Muscle of leg (tissue), 11 donors: ENCODE data around the gene PRG2. TPM values are rescaled to one million over a fixed set of nuclear protein-coding genes. Genes with fewer than 3 reads are reported as not detected.
A peak's percentile ranks its signal among the peaks of the same experiment; 100 is the strongest.

Experiments used
- DNase-seq: peaks from one replicate; pipeline ENCODE4 v3.0.0; 2013
- H3K27ac ChIP-seq: one replicate; pipeline ENCODE4 v1.5.1; 2013; ENCODE audit warnings: mild to moderate bottlenecking, low read length, control low read depth
- H3K27me3 ChIP-seq: one replicate; pipeline ENCODE4 v1.6.1; 2013; ENCODE audit warnings: low read length; ENCODE audit not compliant: control insufficient read depth, insufficient read depth
- H3K36me3 ChIP-seq: one replicate; pipeline ENCODE4 v1.6.1; 2013; ENCODE audit warnings: low read length; ENCODE audit not compliant: control insufficient read depth, insufficient read depth
- H3K4me1 ChIP-seq: one replicate; pipeline ENCODE4 v1.6.1; 2013; ENCODE audit warnings: low read length; ENCODE audit not compliant: control insufficient read depth, insufficient read depth
- H3K4me3 ChIP-seq: one replicate; pipeline ENCODE4 v1.5.1; 2013; ENCODE audit warnings: low read length, control low read depth
- H3K9me3 ChIP-seq: replicated peaks from 2 replicates; pipeline ENCODE4 v1.6.1; 2013; ENCODE audit warnings: low read depth, low read length; ENCODE audit not compliant: control insufficient read depth
- WGBS: methylation state at CpG from one replicate; pipeline ENCODE4 v1.1.5; 2013; ENCODE audit warnings: missing lambda C conversion rate; ENCODE audit not compliant: insufficient coverage; 5-methylcytosine and 5-hydroxymethylcytosine counted together
- polyA plus RNA-seq, 8 donors: library from polyadenylated mRNA; unstranded; fragments of 120-200 nt; gene quantifications; one replicate each; pipeline versions ENCODE4 v1.2.1 to v1.2.3, GENCODE V29; 2013; ENCODE audit warnings: inconsistent platforms in 1 of 8, low replicate concordance in 1 of 8; ENCODE audit not compliant: insufficient read length in 8 of 8, insufficient read depth in 1 of 8
- total RNA-seq: library from RNA; stranded (reverse); fragments of 120-200 nt; gene quantifications from one replicate; pipeline ENCODE4 v1.2.4, GENCODE V29; 2013

PRG2 gene
- total and polyA plus RNA-seq, 9 donors: 0.35 to 3.8 (median 1.0) TPM

- Histone ChIP-seq H3K27ac (no peak overlapping the region), H3K4me1 (peaks cover 5% of the 10 kb centered on the region), H3K4me3 (no peak overlapping the region), H3K36me3 (no peaks in the 10 kb centered on the region), H3K27me3 (peaks cover 4% of the 10 kb centered on the region), H3K9me3 (no peaks in the 10 kb centered on the region)
- WGBS: 80% methylated on average over 1 of the region's 5 CpGs
- DNase-seq: no peak
Observed at GRCh38 chr11:57386178-57386940, 4.1 kb downstream of the PRG2 start.

- Histone ChIP-seq H3K9me3 (no peaks in the 10 kb centered on the region), H3K27me3 (peaks cover 4% of the 10 kb centered on the region), H3K36me3 (no peaks in the 10 kb centered on the region), H3K4me1 (no peaks in the 10 kb centered on the region), H3K4me3 (no peak within 1 kb of the TSS), H3K27ac (no peak within 1 kb of the TSS)
- 74% methylated on average over 2 of the region's 2 CpGs for WGBS
- no peak for DNase-seq
Observed at GRCh38 chr11:57380975-57381374, 9.5 kb downstream of the PRG2 start, which contains the start of gene PRG3. TSS of gene PRG3 (minus strand) at chr11:57381150. CDS start at chr11:57380708, 442 bp downstream.

DNA sequence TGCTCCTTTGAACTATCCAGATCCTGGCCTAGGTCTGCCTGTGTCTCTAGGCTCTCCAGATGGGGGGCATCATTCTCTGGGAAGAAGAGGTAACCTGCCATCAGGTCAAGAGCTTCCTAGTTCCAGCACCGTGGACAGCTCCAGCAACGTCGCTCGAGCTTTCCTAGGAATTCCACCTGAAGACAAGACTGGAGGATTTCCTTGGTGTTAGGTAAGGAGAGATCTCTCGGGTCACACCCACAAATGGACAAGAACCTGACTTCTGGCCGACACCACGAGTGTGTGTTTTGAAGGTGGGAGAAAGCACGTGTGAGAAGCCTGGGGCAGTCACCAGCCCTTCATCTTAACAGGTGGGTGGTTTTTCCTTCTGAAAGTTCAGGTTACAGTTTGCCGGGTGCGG lies 10.7 kb downstream of the PRG2 start:
- H3K27me3 ChIP-seq: peaks cover 4% of the 10 kb centered on the region
- H3K27ac ChIP-seq: no peak overlapping the region
- 0% methylated on average over 1 of the region's 10 CpGs for WGBS
- no peak overlapping the region for H3K4me3 ChIP-seq
- H3K4me1 ChIP-seq: no peaks in the 10 kb centered on the region
- no peaks in the 10 kb centered on the region for H3K9me3 ChIP-seq
- H3K36me3 ChIP-seq: no peaks in the 10 kb centered on the region
- no peak for DNase-seq

DNA sequence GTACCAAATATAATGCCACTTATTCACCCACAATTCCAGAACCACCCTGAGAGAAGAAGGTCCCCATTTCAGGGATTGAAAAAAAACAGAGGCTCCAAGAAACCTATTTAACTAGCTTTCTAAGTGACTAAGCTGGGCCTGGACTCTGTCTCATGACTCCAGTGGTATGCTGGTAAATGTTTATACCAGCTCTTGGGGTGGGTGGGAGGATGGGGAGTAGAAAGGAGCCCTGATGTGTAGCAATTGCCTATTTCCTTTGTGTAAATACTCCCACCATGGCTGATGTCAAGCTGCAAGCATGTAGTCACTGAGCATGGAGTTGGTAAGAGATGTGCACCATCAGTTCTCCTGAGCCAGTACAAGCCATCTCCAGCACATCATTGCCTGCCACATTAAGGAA lies 12.3 kb downstream of the PRG2 start:
- DNase-seq: no peak
- Histone ChIP-seq H3K27ac (no peak overlapping the region), H3K4me1 (no peaks in the 10 kb centered on the region), H3K27me3 (peaks cover 4% of the 10 kb centered on the region), H3K36me3 (no peaks in the 10 kb centered on the region), H3K4me3 (no peak overlapping the region), H3K9me3 (no peaks in the 10 kb centered on the region)

GRCh38 chr11:57377107-57377506 lies 13.3 kb downstream of the PRG2 start:
- no peak for DNase-seq
- Histone ChIP-seq H3K27me3 (peaks cover 4% of the 10 kb centered on the region), H3K9me3 (no peaks in the 10 kb centered on the region), H3K4me1 (no peaks in the 10 kb centered on the region), H3K4me3 (no peak overlapping the region), H3K36me3 (no peaks in the 10 kb centered on the region), H3K27ac (no peak overlapping the region)
- WGBS: 54% methylated on average over 5 of the region's 5 CpGs

GRCh38 chr11:57376095-57377090 lies 14.1 kb downstream of the PRG2 start:
- H3K4me1 ChIP-seq: no peaks in the 10 kb centered on the region
- no peaks in the 10 kb centered on the region for H3K9me3 ChIP-seq
- no peaks in the 10 kb centered on the region for H3K36me3 ChIP-seq
- H3K27ac ChIP-seq: no peak overlapping the region
- H3K27me3 ChIP-seq: peaks cover 7% of the 10 kb centered on the region
- H3K4me3 ChIP-seq: no peak overlapping the region
- DNase-seq: peak; percentile 25
- WGBS: 33% methylated on average over 23 of the region's 26 CpGs

- 60% methylated on average over 1 of the region's 2 CpGs for WGBS
- DNase-seq: no peak
- no peak overlapping the region for H3K4me3 ChIP-seq
- H3K36me3 ChIP-seq: no peaks in the 10 kb centered on the region
- H3K27me3 ChIP-seq: peaks cover 7% of the 10 kb centered on the region
- no peaks in the 10 kb centered on the region for H3K9me3 ChIP-seq
- no peak overlapping the region for H3K27ac ChIP-seq
- no peaks in the 10 kb centered on the region for H3K4me1 ChIP-seq
Observed at GRCh38 chr11:57375490-57375889, 15.0 kb downstream of the PRG2 start.

DNA sequence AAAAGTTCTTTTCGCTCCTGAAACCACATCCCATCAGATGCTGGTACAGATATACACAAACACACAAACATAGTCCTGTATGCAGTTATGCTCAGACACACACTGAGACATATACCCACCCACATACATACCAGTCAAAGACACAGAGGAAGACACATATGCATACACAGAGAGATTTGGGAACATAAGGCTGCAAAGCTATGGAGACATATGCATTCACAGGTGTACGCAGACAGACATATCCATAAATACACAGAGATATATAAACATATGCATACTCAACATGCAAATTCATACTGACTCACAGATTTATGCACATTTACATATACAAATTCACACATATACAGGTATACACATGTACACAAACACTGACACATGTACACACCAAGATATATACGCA lies 15.5 kb downstream of the PRG2 start:
- Histone ChIP-seq H3K4me3 (no peak overlapping the region), H3K9me3 (no peaks in the 10 kb centered on the region), H3K27me3 (peaks cover 7% of the 10 kb centered on the region), H3K36me3 (no peaks in the 10 kb centered on the region), H3K4me1 (no peaks in the 10 kb centered on the region), H3K27ac (no peak overlapping the region)
- no peak for DNase-seq
- 87% methylated on average over 3 of the region's 3 CpGs for WGBS

- H3K27ac ChIP-seq: no peak overlapping the region
- no peaks in the 10 kb centered on the region for H3K36me3 ChIP-seq
- no peaks in the 10 kb centered on the region for H3K4me1 ChIP-seq
- no peak overlapping the region for H3K4me3 ChIP-seq
- WGBS: no CpG with 5 or more reads among the region's 3 CpGs
- H3K27me3 ChIP-seq: peaks cover 7% of the 10 kb centered on the region
- no peaks in the 10 kb centered on the region for H3K9me3 ChIP-seq
- DNase-seq: no peak
Observed at GRCh38 chr11:57373146-57373545, 17.3 kb downstream of the PRG2 start.

DNA sequence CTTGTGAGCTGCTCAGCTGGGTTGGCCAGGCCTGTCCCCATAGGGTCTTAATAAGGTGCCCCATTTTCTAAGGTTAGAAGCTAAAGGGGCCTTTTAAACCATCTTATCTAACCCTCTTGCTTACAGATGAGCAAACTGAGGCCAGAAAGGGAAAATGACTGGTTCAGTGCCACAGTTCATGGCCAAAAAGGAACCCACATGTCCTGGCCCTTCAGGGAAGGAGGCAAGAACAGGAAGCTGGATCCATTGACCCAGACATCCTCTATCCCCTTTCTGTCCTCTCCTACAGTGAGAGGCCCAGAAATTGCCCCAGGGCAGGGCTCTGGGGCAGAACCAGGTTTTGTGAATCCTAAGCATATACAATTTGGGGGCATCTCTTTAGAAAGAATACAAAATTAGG lies 19.5 kb downstream of the PRG2 start:
- Histone ChIP-seq H3K9me3 (no peaks in the 10 kb centered on the region), H3K27me3 (peaks cover 3% of the 10 kb centered on the region), H3K4me3 (no peak overlapping the region), H3K4me1 (no peaks in the 10 kb centered on the region), H3K36me3 (no peaks in the 10 kb centered on the region), H3K27ac (no peak overlapping the region)
- DNase-seq: no peak
